ENCODE measurements around the gene ZNF474.

GRCh38 chr5:122145906-122146305, 16.6 kb downstream of the ZNF474 start:
- TF ChIP-seq CTCF (IDR thresholded peaks at IDR 0.05; ENCODE audit: insufficient read depth, low read depth, low read length): no peak
- no peak for TF ChIP-seq EZH2 (IDR thresholded peaks at IDR 0.05; ENCODE audit: insufficient read depth, low read length)

All from astrocyte (in vitro differentiated cells and primary cell).